Gastrocnemius medialis (tissue), 4 donors: ENCODE results near the gene TUBB3.

ENCODE experiments used
- CTCF ChIP-seq, 5 experiments: fragments of 450-650 bp in 3 of 5; fragments of 200-600 bp in 2 of 5; sonication (generic) in 2 of 5; IDR thresholded peaks in 4 of 5; conservative IDR thresholded peaks in 1 of 5; 1 replicate in 4 of 5; 2 replicates in 1 of 5; pipeline ENCODE4 v1.5.1; 2016 to 2019; ENCODE audit warnings: antibody characterized with exemption in 5 of 5, mild to moderate bottlenecking in 3 of 5, moderate library complexity in 3 of 5
- POLR2A ChIP-seq, 2 donors: fragments of 450-650 bp; IDR thresholded peaks; one replicate each; pipeline ENCODE4 v1.6.1; 2017; ENCODE audit warnings: antibody characterized with exemption in 2 of 2, mild to moderate bottlenecking in 2 of 2, moderate library complexity in 2 of 2

- TF ChIP-seq POLR2A (IDR thresholded peaks at IDR 0.05): no peak
- no peak for TF ChIP-seq CTCF (IDR thresholded peaks at IDR 0.05 in 4 of 5, conservative IDR thresholded peaks at IDR 0.05 in 1 of 5)
These were observed 1.9 kb upstream of the TUBB3 start for GRCh38 chr16:89921131-89921701.
